H9 (cell line): Measurements from ENCODE around the gene LRRFIP2. TPM values are rescaled to one million over a fixed set of nuclear protein-coding genes. Genes with fewer than 3 reads are reported as not detected.

Source experiments
- DNase-seq: peaks from one replicate; pipeline ENCODE4 v3.0.0-alpha.2; 2017
- H2AFZ ChIP-seq: one replicate; pipeline ENCODE4 v1.6.1; 2013; ENCODE audit warnings: mild to moderate bottlenecking, low read length, control low read depth, moderate library complexity
- H2AK5ac ChIP-seq: 2 replicates; pipeline ENCODE4 v1.6.1; 2013; ENCODE audit warnings: low read length, control low read depth, mixed read lengths; ENCODE audit not compliant: insufficient read length
- H2BK120ac ChIP-seq: one replicate; pipeline ENCODE4 v1.6.1; 2013; ENCODE audit warnings: low read depth, mild to moderate bottlenecking, low read length, control low read depth, inconsistent platforms; ENCODE audit not compliant: poor library complexity, severe bottlenecking
- H2BK12ac ChIP-seq: 2 replicates; pipeline ENCODE4 v1.6.1; 2013; ENCODE audit warnings: low read length, control low read depth, mixed read lengths, low read depth; ENCODE audit not compliant: insufficient read length
- H2BK15ac ChIP-seq: 2 replicates; pipeline ENCODE4 v1.6.1; 2013; ENCODE audit warnings: low read depth, low read length, control low read depth
- H2BK20ac ChIP-seq: one replicate; pipeline ENCODE4 v1.6.1; 2013; ENCODE audit warnings: low read depth, mild to moderate bottlenecking, low read length, control low read depth, inconsistent platforms; ENCODE audit not compliant: poor library complexity, severe bottlenecking
- H2BK5ac ChIP-seq: 2 replicates; pipeline ENCODE4 v1.6.1; 2013; ENCODE audit warnings: low read length, control low read depth, mixed read lengths; ENCODE audit not compliant: insufficient read length
- H3K14ac ChIP-seq: 2 replicates; pipeline ENCODE4 v1.6.1; 2013; ENCODE audit warnings: low read length, control low read depth; ENCODE audit not compliant: insufficient read depth
- H3K18ac ChIP-seq: 2 replicates; pipeline ENCODE4 v1.6.1; 2013; ENCODE audit warnings: low read depth, mild to moderate bottlenecking, mixed read lengths, low read length, control low read depth; ENCODE audit not compliant: insufficient read length
- H3K23ac ChIP-seq: 2 replicates; pipeline ENCODE4 v1.6.1; 2013; ENCODE audit warnings: low read length, control low read depth, mixed read lengths, low read depth; ENCODE audit not compliant: insufficient read length
- H3K23me2 ChIP-seq: 2 replicates; pipeline ENCODE4 v1.6.1; 2013; ENCODE audit warnings: low read depth, mild to moderate bottlenecking, mixed read lengths, low read length, control low read depth; ENCODE audit not compliant: insufficient read length, poor library complexity, severe bottlenecking
- H3K27ac ChIP-seq: 2 replicates; pipeline ENCODE4 v1.5.1; 2013; ENCODE audit warnings: low read length, control low read depth, mixed read lengths, low read depth; ENCODE audit not compliant: insufficient read length
- H3K27me3 ChIP-seq: 2 replicates; pipeline ENCODE4 v1.6.1; 2013; ENCODE audit warnings: low read length, control low read depth, inconsistent platforms; ENCODE audit not compliant: insufficient read depth
- H3K4ac ChIP-seq: 2 replicates; pipeline ENCODE4 v1.6.1; 2013; ENCODE audit warnings: low read depth, mild to moderate bottlenecking, control low read depth, inconsistent platforms, low read length, moderate library complexity
- H3K4me1 ChIP-seq: 2 replicates; pipeline ENCODE4 v1.6.1; 2013; ENCODE audit warnings: low read length, control low read depth, inconsistent platforms; ENCODE audit not compliant: insufficient read depth
- H3K4me2 ChIP-seq: 2 replicates; pipeline ENCODE4 v1.6.1; 2013; ENCODE audit warnings: low read length, control low read depth, mixed read lengths; ENCODE audit not compliant: insufficient read length, insufficient read depth
- H3K56ac ChIP-seq: 2 replicates; pipeline ENCODE4 v1.6.1; 2013; ENCODE audit warnings: low read depth, mild to moderate bottlenecking, mixed read lengths, low read length, control low read depth; ENCODE audit not compliant: insufficient read length
- H3K79me1 ChIP-seq: 2 replicates; pipeline ENCODE4 v1.6.1; 2013; ENCODE audit warnings: low read depth, mild to moderate bottlenecking, moderate library complexity, low read length, control low read depth, inconsistent platforms; ENCODE audit not compliant: insufficient read depth, poor library complexity, severe bottlenecking
- H3K79me2 ChIP-seq: 2 replicates; pipeline ENCODE4 v1.6.1; 2013; ENCODE audit warnings: low read length, control low read depth, inconsistent platforms; ENCODE audit not compliant: insufficient read depth
- H3K9ac ChIP-seq: 2 replicates; pipeline ENCODE4 v1.6.1; 2013; ENCODE audit warnings: low read length, control low read depth, mixed read lengths; ENCODE audit not compliant: insufficient read length; ENCODE audit errors: extremely low read depth
- H3K9me3 ChIP-seq: one replicate; pipeline ENCODE4 v1.6.1; 2013; ENCODE audit warnings: low read depth, low read length, inconsistent platforms; ENCODE audit not compliant: control insufficient read depth
- H3T11ph ChIP-seq: one replicate; pipeline ENCODE4 v1.6.1; 2013; ENCODE audit warnings: mild to moderate bottlenecking, low read length, control low read depth, inconsistent platforms
- H4K20me1 ChIP-seq: one replicate; pipeline ENCODE4 v1.6.1; 2013; ENCODE audit not compliant: control insufficient read depth, insufficient read length, insufficient read depth
- H4K5ac ChIP-seq: 2 replicates; pipeline ENCODE4 v1.6.1; 2013; ENCODE audit warnings: low read depth, mild to moderate bottlenecking, mixed read lengths, low read length, control low read depth; ENCODE audit not compliant: insufficient read length
- H4K8ac ChIP-seq: replicated peaks from 2 replicates; pipeline ENCODE4 v1.6.1; 2013; ENCODE audit warnings: low read length, control low read depth, mixed read lengths, low read depth; ENCODE audit not compliant: insufficient read length
- H4K91ac ChIP-seq: 2 replicates; pipeline ENCODE4 v1.6.1; 2013; ENCODE audit warnings: low read depth, mild to moderate bottlenecking, moderate library complexity, mixed read lengths, low read length, control low read depth; ENCODE audit not compliant: insufficient read length
- H3K27ac Mint-ChIP-seq, 3 experiments: 2 replicates in 2 of 3; 3 replicates in 1 of 3; pipeline ENCODE4 v1.8.0; 2020 to 2021; ENCODE audit warnings: mixed read lengths in 3 of 3, mild to moderate bottlenecking in 1 of 3, moderate library complexity in 1 of 3
- H3K27me3 Mint-ChIP-seq: 2 replicates; pipeline ENCODE4 v1.8.0; 2021; ENCODE audit warnings: low read depth, mild to moderate bottlenecking, moderate library complexity, mixed read lengths
- H3K36me3 Mint-ChIP-seq, 3 experiments: 2 replicates in 2 of 3; 3 replicates in 1 of 3; pipeline ENCODE4 v1.8.0; 2020 to 2021; ENCODE audit warnings: low read depth in 3 of 3, mixed read lengths in 3 of 3; ENCODE audit not compliant: insufficient read depth in 1 of 3
- H3K4me1 Mint-ChIP-seq, 2 experiments: 2 replicates each; pipeline ENCODE4 v1.8.0; 2020; ENCODE audit warnings: mixed read lengths in 2 of 2
- H3K4me3 Mint-ChIP-seq, 2 experiments: 2 replicates in 1 of 2; 3 replicates in 1 of 2; pipeline ENCODE4 v1.8.0; 2020 to 2021; ENCODE audit warnings: mild to moderate bottlenecking in 2 of 2, mixed read lengths in 2 of 2, moderate library complexity in 1 of 2
- H3K9me3 Mint-ChIP-seq, 2 experiments: 2 replicates in 1 of 2; 3 replicates in 1 of 2; pipeline ENCODE4 v1.8.0; 2020; ENCODE audit warnings: mild to moderate bottlenecking in 2 of 2, mixed read lengths in 2 of 2, moderate library complexity in 1 of 2
- CTCF ChIP-seq: fragments of 200-600 bp; sonication (generic); conservative IDR thresholded peaks from 3 replicates; pipeline ENCODE4 v1.8.0; 2021; ENCODE audit warnings: antibody characterized with exemption, mild to moderate bottlenecking
- whole genome bisulfite sequencing: extraction: QIAGEN DNeasy Blood & Tissue Kit; methylation state at CpG from one replicate; pipeline ENCODE4 v1.1.7; 2013; ENCODE audit warnings: missing lambda C conversion rate, low lambda C conversion rate, mixed read lengths; ENCODE audit not compliant: insufficient read length; ENCODE audit errors: extremely low coverage; 5-methylcytosine and 5-hydroxymethylcytosine counted together
- total RNA-seq: library from RNA; stranded (reverse); gene quantifications from 2 replicates; pipeline ENCODE4 v1.2.1, GENCODE V29; 2021

LRRFIP2 gene
- total RNA-seq, 1 experiment from 2014 or later, result 30.7 TPM

- no peaks in the 10 kb centered on the region for H3K27me3 Mint-ChIP-seq
- no peak overlapping the region for H4K8ac ChIP-seq
- no peak overlapping the region for H3K23ac ChIP-seq
- no peak overlapping the region for H2BK12ac ChIP-seq
- peaks cover 0 to 2% of the 10 kb centered on the region in 2 experiments; a peak in 1 of 4 replicates for H3K4me1 Mint-ChIP-seq
- H4K5ac ChIP-seq, result no peak overlapping the region
- no peak overlapping the region for H3K18ac ChIP-seq
- H3K14ac ChIP-seq, result no peak overlapping the region
- H3K4me1 ChIP-seq, result no peaks in the 10 kb centered on the region
- H3T11ph ChIP-seq, result no peak overlapping the region
- no peak overlapping the region for H2BK120ac ChIP-seq
- H3K56ac ChIP-seq, result no peak overlapping the region
- no peak overlapping the region for H2BK15ac ChIP-seq
- H3K9me3 ChIP-seq, result no peaks in the 10 kb centered on the region
- no peak for TF ChIP-seq CTCF
- no peaks in the 10 kb centered on the region for H4K20me1 ChIP-seq
- no CpG with 5 or more reads among the region's 3 CpGs for WGBS
- H3K23me2 ChIP-seq, result no peaks in the 10 kb centered on the region
- no peak overlapping the region for H2BK20ac ChIP-seq
- no peak overlapping the region for H3K4ac ChIP-seq
- no peak overlapping the region for H3K27ac Mint-ChIP-seq
- peaks cover 10 to 14% of the 10 kb centered on the region in 2 experiments; a peak in 3 of 5 replicates for H3K9me3 Mint-ChIP-seq
- no peak overlapping the region for H4K91ac ChIP-seq
- H3K79me1 ChIP-seq, result no peaks in the 10 kb centered on the region
- no peaks in the 10 kb centered on the region for H3K79me2 ChIP-seq
- no peak overlapping the region for H3K27ac ChIP-seq
- no peak overlapping the region for H3K4me3 Mint-ChIP-seq
- H3K9ac ChIP-seq, result no peak overlapping the region
- no peak overlapping the region for H2BK5ac ChIP-seq
- no peaks in the 10 kb centered on the region for H3K27me3 ChIP-seq
- no peak for DNase-seq
- no peak overlapping the region for H2AFZ ChIP-seq
- peaks cover 42 to 68% (median 59%) of the 10 kb centered on the region in 3 experiments for H3K36me3 Mint-ChIP-seq
- no peak overlapping the region for H2AK5ac ChIP-seq
- H3K4me2 ChIP-seq, result no peak overlapping the region
Observed at GRCh38 chr3:37037352-37037751, 137.0 kb downstream of the LRRFIP2 start.
